ENCODE data around the gene IL27RA. TPM values are rescaled to one million over a fixed set of nuclear protein-coding genes. Genes with fewer than 3 reads are reported as not detected.

IL27RA gene
- 18.3 TPM for total RNA-seq (2021; ENCODE audit: unreplicated experiment)
- polyA plus RNA-seq (2012), result 13.6 and 17.7 TPM in 2 replicates
- percentile 42 among the genes with signal in this experiment for Bru-seq, nascent RNA
- percentile 67 among the genes with signal in this experiment for BruChase-seq, experiment 1, labeled RNA remaining after a 6-hour chase
- percentile 51 among the genes with signal in this experiment for BruChase-seq, experiment 2, labeled RNA remaining after a 2-hour chase
- long read RNA-seq, transcript IL27RA-201 (14 exons, 2,962 nt), result major isoform, 30 of 59 reads
- long read RNA-seq, partial matches to known transcripts, result 22 of 59 reads
- long read RNA-seq, other reads (novel, unspliced or antisense), result 7 of 59 reads

GRCh38 chr19:14031719-14032480 is at the start of gene IL27RA:
Gene IL27RA (plus strand): TSS chr19:14031762. CDS start chr19:14031873, 111 bp downstream.
- TF ChIP-seq, protein P1, sequence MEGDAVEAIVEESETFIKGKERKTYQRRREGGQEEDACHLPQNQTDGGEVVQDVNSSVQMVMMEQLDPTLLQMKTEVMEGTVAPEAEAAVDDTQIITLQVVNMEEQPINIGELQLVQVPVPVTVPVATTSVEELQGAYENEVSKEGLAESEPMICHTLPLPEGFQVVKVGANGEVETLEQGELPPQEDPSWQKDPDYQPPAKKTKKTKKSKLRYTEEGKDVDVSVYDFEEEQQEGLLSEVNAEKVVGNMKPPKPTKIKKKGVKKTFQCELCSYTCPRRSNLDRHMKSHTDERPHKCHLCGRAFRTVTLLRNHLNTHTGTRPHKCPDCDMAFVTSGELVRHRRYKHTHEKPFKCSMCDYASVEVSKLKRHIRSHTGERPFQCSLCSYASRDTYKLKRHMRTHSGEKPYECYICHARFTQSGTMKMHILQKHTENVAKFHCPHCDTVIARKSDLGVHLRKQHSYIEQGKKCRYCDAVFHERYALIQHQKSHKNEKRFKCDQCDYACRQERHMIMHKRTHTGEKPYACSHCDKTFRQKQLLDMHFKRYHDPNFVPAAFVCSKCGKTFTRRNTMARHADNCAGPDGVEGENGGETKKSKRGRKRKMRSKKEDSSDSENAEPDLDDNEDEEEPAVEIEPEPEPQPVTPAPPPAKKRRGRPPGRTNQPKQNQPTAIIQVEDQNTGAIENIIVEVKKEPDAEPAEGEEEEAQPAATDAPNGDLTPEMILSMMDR (IDR thresholded peaks at IDR 0.05 in 2 of 3, conservative IDR thresholded peaks at IDR 0.05 in 1 of 3; ENCODE audit: borderline replicate concordance in 1 of 3, insufficient read depth in 1 of 3, low read depth in 2 of 3, low read length in 2 of 3), result peak; percentile 47 to 86 (median 72); a peak in 5 of 6 replicates
- TF ChIP-seq POLR2A (IDR thresholded peaks at IDR 0.05; ENCODE audit: borderline replicate concordance, extremely low read depth, insufficient read depth, insufficient read length) (no peak), EGR1 (IDR thresholded peaks at IDR 0.05; ENCODE audit: low read depth) (peak; percentile 54; the same call in 1 of the 2 replicates), ELF1 (IDR thresholded peaks at IDR 0.05; ENCODE audit: borderline replicate concordance, low read depth) (no peak), RAD21 (IDR thresholded peaks at IDR 0.05; ENCODE audit: low read depth) (peak; percentile 55), ZNF274 (IDR thresholded peaks at IDR 0.05; ENCODE audit: low read depth, low read length) (no peak), POLR2AphosphoS5 (IDR thresholded peaks at IDR 0.05; ENCODE audit: low read depth, low read length) (peak; percentile 47), SIN3A (IDR thresholded peaks at IDR 0.05; ENCODE audit: low read depth) (no peak), ZFX (IDR thresholded peaks at IDR 0.05) (peak; percentile 58; the same call in 1 of the 2 replicates)
- TF ChIP-seq, protein P2, sequence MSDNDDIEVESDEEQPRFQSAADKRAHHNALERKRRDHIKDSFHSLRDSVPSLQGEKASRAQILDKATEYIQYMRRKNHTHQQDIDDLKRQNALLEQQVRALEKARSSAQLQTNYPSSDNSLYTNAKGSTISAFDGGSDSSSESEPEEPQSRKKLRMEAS (IDR thresholded peaks at IDR 0.05), result peak; percentile 48; the same call in 1 of the 2 replicates
- TF ChIP-seq, protein P3, sequence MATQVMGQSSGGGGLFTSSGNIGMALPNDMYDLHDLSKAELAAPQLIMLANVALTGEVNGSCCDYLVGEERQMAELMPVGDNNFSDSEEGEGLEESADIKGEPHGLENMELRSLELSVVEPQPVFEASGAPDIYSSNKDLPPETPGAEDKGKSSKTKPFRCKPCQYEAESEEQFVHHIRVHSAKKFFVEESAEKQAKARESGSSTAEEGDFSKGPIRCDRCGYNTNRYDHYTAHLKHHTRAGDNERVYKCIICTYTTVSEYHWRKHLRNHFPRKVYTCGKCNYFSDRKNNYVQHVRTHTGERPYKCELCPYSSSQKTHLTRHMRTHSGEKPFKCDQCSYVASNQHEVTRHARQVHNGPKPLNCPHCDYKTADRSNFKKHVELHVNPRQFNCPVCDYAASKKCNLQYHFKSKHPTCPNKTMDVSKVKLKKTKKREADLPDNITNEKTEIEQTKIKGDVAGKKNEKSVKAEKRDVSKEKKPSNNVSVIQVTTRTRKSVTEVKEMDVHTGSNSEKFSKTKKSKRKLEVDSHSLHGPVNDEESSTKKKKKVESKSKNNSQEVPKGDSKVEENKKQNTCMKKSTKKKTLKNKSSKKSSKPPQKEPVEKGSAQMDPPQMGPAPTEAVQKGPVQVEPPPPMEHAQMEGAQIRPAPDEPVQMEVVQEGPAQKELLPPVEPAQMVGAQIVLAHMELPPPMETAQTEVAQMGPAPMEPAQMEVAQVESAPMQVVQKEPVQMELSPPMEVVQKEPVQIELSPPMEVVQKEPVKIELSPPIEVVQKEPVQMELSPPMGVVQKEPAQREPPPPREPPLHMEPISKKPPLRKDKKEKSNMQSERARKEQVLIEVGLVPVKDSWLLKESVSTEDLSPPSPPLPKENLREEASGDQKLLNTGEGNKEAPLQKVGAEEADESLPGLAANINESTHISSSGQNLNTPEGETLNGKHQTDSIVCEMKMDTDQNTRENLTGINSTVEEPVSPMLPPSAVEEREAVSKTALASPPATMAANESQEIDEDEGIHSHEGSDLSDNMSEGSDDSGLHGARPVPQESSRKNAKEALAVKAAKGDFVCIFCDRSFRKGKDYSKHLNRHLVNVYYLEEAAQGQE (IDR thresholded peaks at IDR 0.05; ENCODE audit: low read depth), result no peak
- Histone ChIP-seq H4K20me1 (ENCODE audit: insufficient read depth) (no peaks in the 10 kb centered on the region), H3K27ac (ENCODE audit: low read depth, low read length) (peak within 1 kb of the TSS; percentile 87), H3K4me3 (replicated peaks in 1 of 2; ENCODE audit: low read depth in 1 of 2, low read length in 2 of 2) (peak within 1 kb of the TSS; percentile 72 to 81), H3K27me3 (ENCODE audit: insufficient read depth, low read length) (no peaks in the 10 kb centered on the region), H3K9ac (ENCODE audit: low read length) (peak within 1 kb of the TSS; percentile 88), H3K9me3 (ENCODE audit: control insufficient read depth in 1 of 2, insufficient read depth in 1 of 2, low read depth in 1 of 2, low read length in 2 of 2) (no peaks in the 10 kb centered on the region), H3K79me2 (ENCODE audit: insufficient read depth, low read length) (no peaks in the 10 kb centered on the region), H3K4me1 (ENCODE audit: control insufficient read depth in 1 of 2, insufficient read depth in 2 of 2, low read length in 2 of 2) (peaks cover 3 to 15% of the 10 kb centered on the region in 2 experiments), H3K4me2 (ENCODE audit: low read length) (peak within 1 kb of the TSS; percentile 96), H3K36me3 (ENCODE audit: control insufficient read depth in 1 of 2, insufficient read depth in 2 of 2, low read length in 2 of 2) (no peaks in the 10 kb centered on the region), H3K9me2 (ENCODE audit: insufficient read depth) (no peaks in the 10 kb centered on the region), H2AFZ (ENCODE audit: low read depth, low read length, poor library complexity, severe bottlenecking) (peak within 1 kb of the TSS; percentile 76)
- POLR2A ChIA-PET, result interaction anchor here (0.5 to 1.9 kb wide), 6 partner anchors 9 to 330 kb away, joined by 4 to 10 read pairs (median 4); partner anchors contain the start of gene RFX1
- intact Hi-C loops (cut with micrococcal nuclease), result no loop called here
- ATAC-seq (peak; percentile 78), DNase-seq (ENCODE audit: low read depth, low spot score) (no peak)
- BruUV-seq (replicated peaks), result TSS peak; percentile 65
- CTCF ChIA-PET, result interaction anchor here (0.6 to 2.3 kb wide), 9 partner anchors 11 to 64 kb away, joined by 3 to 11 read pairs (median 5); partner anchors contain the start of genes MISP3 and RFX1
- RAD21 ChIA-PET (ENCODE audit: low non-redundant PET in 1 of 2, low total read pairs in 2 of 2, uncharacterized antibody in 2 of 2, unreplicated experiment in 2 of 2), result no interaction called here

Measured in HCT116 (cell line).